G401 (cell line): ENCODE results near the gene C4orf17. TPM values are rescaled to one million over a fixed set of nuclear protein-coding genes. Genes with fewer than 3 reads are reported as not detected.

Experiments used
- DNase-seq: peaks from one replicate; pipeline ENCODE4 v3.0.0-alpha.2; 2015; ENCODE audit warnings: low spot score
- in situ Hi-C: cut with HindIII; loops from 2 replicates; pipeline ENCODE4 v1.10.0; 2016; ENCODE audit warnings: low sequenced_read_pairs, mixed read lengths
- total RNA-seq: library from RNA; depleted of rRNA; stranded (reverse); fragments of >200 nt; shearing (Covaris generic); gene quantifications from 2 replicates; pipeline ENCODE4 v1.2.3, GENCODE V29; 2014; rRNA removed

C4orf17 gene
- total RNA-seq, 1 experiment from 2014 or later: not detected

- in situ Hi-C loops: no loop called here
- no peak for DNase-seq
Measured at GRCh38 chr4:99591757-99592156, 80.9 kb downstream of the C4orf17 start.

Other genes starting within 250 kb of the C4orf17 start
- gene ADH1A, start 220.0 kb upstream of the C4orf17 start, total RNA-seq: not detected in 2 replicates
- not detected in 2 replicates for gene ADH1B, start 189.6 kb upstream of the C4orf17 start, total RNA-seq
- gene ADH1C, start 158.3 kb upstream of the C4orf17 start, total RNA-seq: not detected in 2 replicates
- not detected in 2 replicates for gene ADH7, start 75.7 kb upstream of the C4orf17 start, total RNA-seq
- gene TRMT10A, start 53.0 kb downstream of the C4orf17 start, total RNA-seq: 4.4 and 8.4 TPM in 2 replicates
- gene MTTP, start 63.8 kb downstream of the C4orf17 start, total RNA-seq: not detected in 2 replicates
- not detected in 2 replicates for gene C4orf54, start 146.8 kb downstream of the C4orf17 start, total RNA-seq